Measurements from ENCODE around the gene AKAP1. TPM values are rescaled to one million over a fixed set of nuclear protein-coding genes. Genes with fewer than 3 reads are reported as not detected.

AKAP1 gene
- total RNA-seq, 4 donors from 2014 or later: 45.8 to 68.2 (median 54.9) TPM

GRCh38 chr17:57164814-57165213 lies 79.8 kb downstream of the AKAP1 start:
- no peak for TF ChIP-seq CTCF (IDR thresholded peaks at IDR 0.05)
- TF ChIP-seq POLR2A (IDR thresholded peaks at IDR 0.05): no peak
- H3K4me3 ChIP-seq (ENCODE audit: low read depth, poor library complexity, severe bottlenecking): no peak overlapping the region
- 83 to 86% methylated on average over 4 of the region's 4 CpGs for WGBS, 2 donors
- intact Hi-C loops (cut with DNase I; ENCODE audit: low total_unique reads): no loop called here
- peak in 1 of 2 donors; percentile 21 for DNase-seq (ENCODE audit: low spot score in 2 of 2)

- TF ChIP-seq POLR2A (IDR thresholded peaks at IDR 0.05) (no peak), CTCF (IDR thresholded peaks at IDR 0.05) (no peak)
- H3K4me3 ChIP-seq (ENCODE audit: low read depth, poor library complexity, severe bottlenecking): no peak overlapping the region
- intact Hi-C loops (cut with DNase I; ENCODE audit: low total_unique reads): no loop called here
- no peak for DNase-seq (ENCODE audit: low spot score in 2 of 2)
- WGBS, 2 donors: 85 to 89% methylated on average over 3 of the region's 3 CpGs
These were observed 80.7 kb downstream of the AKAP1 start for GRCh38 chr17:57165754-57166153.

GRCh38 chr17:57166803-57167202 lies 81.8 kb downstream of the AKAP1 start:
- H3K4me3 ChIP-seq (ENCODE audit: low read depth, poor library complexity, severe bottlenecking): no peak overlapping the region
- WGBS, 2 donors: 31 to 36% methylated on average over 9 of the region's 9 CpGs
- TF ChIP-seq CTCF (IDR thresholded peaks at IDR 0.05): no peak
- no peak for TF ChIP-seq POLR2A (IDR thresholded peaks at IDR 0.05)
- intact Hi-C loops (cut with DNase I; ENCODE audit: low total_unique reads): no loop called here
- DNase-seq (ENCODE audit: low spot score in 2 of 2): peak in 1 of 2 donors; percentile 39

- intact Hi-C loops (cut with DNase I; ENCODE audit: low total_unique reads): no loop called here
- 56 to 60% methylated on average over 2 of the region's 2 CpGs for WGBS, 2 donors
- DNase-seq (ENCODE audit: low spot score in 2 of 2): no peak
- no peak overlapping the region for H3K4me3 ChIP-seq (ENCODE audit: low read depth, poor library complexity, severe bottlenecking)
- TF ChIP-seq POLR2A (IDR thresholded peaks at IDR 0.05): no peak
- no peak for TF ChIP-seq CTCF (IDR thresholded peaks at IDR 0.05)
These were observed 83.6 kb downstream of the AKAP1 start for GRCh38 chr17:57168695-57169094.

GRCh38 chr17:57170866-57171265 lies 85.8 kb downstream of the AKAP1 start:
- no peak for TF ChIP-seq CTCF (IDR thresholded peaks at IDR 0.05)
- no peak for TF ChIP-seq POLR2A (IDR thresholded peaks at IDR 0.05)
- DNase-seq (ENCODE audit: low spot score in 2 of 2): no peak
- 56 to 59% methylated on average over 4 of the region's 4 CpGs for WGBS, 2 donors
- intact Hi-C loops (cut with DNase I; ENCODE audit: low total_unique reads): no loop called here
- H3K4me3 ChIP-seq (ENCODE audit: low read depth, poor library complexity, severe bottlenecking): no peak overlapping the region

Other genes starting within 250 kb of the AKAP1 start
- 10 to 100 TPM; 28.5 to 37.9 (median 34.5) TPM for gene TRIM25, start 171.2 kb upstream of the AKAP1 start, total RNA-seq
- gene COIL, start 124.2 kb upstream of the AKAP1 start, total RNA-seq: 10 to 100 TPM; 11.5 to 17.3 (median 13.5) TPM
- 100 to 1,000 TPM in 2 of 4 donors, 10 to 100 TPM in 2; 88.3 to 173 (median 126) TPM for gene SCPEP1, start 107.1 kb upstream of the AKAP1 start, total RNA-seq
- 10 to 100 TPM in 3 of 4 donors, 1 to 10 TPM in 1; 9.9 to 18.5 (median 13.8) TPM for gene MSI2, start 171.3 kb downstream of the AKAP1 start, total RNA-seq